ENCODE results near the gene GMCL1. TPM values are rescaled to one million over a fixed set of nuclear protein-coding genes. Genes with fewer than 3 reads are reported as not detected.
"Not testable (repeated sequence)": the region's sequence is repeated elsewhere in the genome, so short reads cannot be mapped to it uniquely, and the experiment has no call there.

The GMCL1 gene
- total RNA-seq, 1 donor from 2014 or later = 16.3 TPM

DNA sequence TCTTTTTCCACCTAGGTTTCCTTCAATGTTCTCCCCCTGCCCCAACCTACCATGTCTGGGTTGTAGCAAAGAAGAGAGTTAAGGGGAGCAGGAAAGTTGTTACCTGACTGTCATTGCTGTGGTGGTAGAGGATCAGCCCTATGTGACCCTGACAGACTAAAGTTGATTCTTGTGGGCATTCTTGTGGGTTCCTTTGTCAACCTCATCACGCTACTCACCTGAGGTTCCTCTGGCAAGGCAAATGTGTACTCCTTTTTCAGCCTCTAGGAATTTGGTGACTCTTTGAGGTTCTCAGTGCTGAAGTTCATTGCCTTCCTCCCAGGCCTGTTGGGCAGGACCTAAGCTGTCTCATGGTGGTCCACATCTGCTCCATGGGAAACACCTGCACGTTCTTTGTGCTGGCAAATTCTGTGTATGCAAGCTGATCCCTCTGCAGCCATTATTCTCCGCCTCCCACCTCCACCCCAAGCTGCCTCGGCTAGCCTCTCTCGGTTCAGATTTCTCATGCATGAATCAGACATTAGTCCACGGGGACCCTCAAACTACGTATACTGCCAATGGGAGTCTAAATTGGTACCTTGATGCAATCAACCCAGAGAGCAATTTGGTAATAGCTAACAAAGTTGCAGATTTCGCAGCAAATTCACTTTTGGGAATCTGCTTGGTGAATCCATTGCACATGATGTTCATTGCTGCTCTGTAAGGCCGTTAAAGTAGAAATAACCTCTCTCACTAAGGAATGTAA lies 1.5 kb upstream of the GMCL1 start:
- Mint-ChIP-seq H3K4me3 (peak overlapping the region; percentile 93), H3K36me3 (peaks cover 2% of the 10 kb centered on the region), H3K4me1 (peaks cover 19% of the 10 kb centered on the region), H3K27ac (no peak overlapping the region), H3K9me3 (no peaks in the 10 kb centered on the region), H3K27me3 (ENCODE audit: low read depth) (no peaks in the 10 kb centered on the region)
- no peak for DNase-seq (ENCODE audit: low spot score in 2 of 2, unreplicated experiment in 2 of 2)
- no peak for TF ChIP-seq CTCF (IDR thresholded peaks at IDR 0.05; ENCODE audit: unreplicated experiment)

- Mint-ChIP-seq H3K4me1 (peaks cover 23% of the 10 kb centered on the region), H3K9me3 (no peaks in the 10 kb centered on the region), H3K4me3 (peak overlapping the region; percentile 93), H3K27ac (peak overlapping the region; percentile 98), H3K36me3 (peaks cover 2% of the 10 kb centered on the region), H3K27me3 (ENCODE audit: low read depth) (no peaks in the 10 kb centered on the region)
- TF ChIP-seq CTCF (IDR thresholded peaks at IDR 0.05; ENCODE audit: unreplicated experiment) = no peak
- no peak for DNase-seq (ENCODE audit: low spot score in 2 of 2, unreplicated experiment in 2 of 2)
Measured at GRCh38 chr2:69828938-69829255, 563 bp upstream of the GMCL1 start.

DNA sequence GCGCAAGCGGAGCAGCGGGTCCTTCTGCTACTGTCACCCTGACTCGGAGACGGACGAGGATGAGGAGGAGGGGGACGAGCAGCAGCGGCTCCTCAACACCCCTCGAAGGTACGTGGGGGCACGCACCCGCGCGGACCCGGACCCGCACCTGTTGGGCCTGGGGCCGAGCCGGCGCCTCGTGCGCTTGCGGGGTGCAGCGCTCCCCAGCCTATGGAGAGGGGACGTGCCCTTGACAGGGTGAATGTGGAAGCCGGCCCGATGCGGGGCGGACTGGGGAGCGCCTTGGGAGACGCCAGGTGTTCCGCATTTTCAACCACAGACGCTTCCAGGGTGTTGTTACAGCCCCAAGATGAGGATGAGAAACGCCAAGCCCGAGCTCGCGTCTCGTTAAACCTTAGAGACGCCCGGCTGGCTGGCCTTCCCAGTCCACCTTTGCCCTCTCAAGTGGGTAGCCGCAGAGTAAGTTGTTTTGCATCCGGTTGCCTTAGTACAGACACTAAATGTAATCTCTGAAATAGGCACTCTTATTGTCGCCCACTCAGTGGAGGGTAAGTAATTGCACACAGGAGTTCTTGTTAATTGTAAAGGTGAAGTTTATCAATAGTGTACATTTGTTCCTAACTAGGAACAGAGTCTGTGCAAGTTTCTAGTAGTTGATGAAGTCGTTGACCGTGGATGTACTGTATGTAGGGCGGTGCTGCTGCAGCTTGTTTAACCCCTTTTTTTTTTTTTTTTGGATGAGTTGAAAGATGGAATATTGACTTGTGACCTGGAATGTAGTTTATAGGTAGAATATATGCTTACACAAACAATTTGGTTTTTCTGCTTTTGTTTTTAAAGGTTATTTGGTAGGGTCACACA lies 815 bp downstream of the GMCL1 start:
- peak in 1 of 2 experiments; percentile 63 for DNase-seq (ENCODE audit: low spot score in 2 of 2, unreplicated experiment in 2 of 2)
- peak overlapping the region; percentile 93 for H3K4me3 Mint-ChIP-seq
- peaks cover 30% of the 10 kb centered on the region for H3K4me1 Mint-ChIP-seq
- H3K36me3 Mint-ChIP-seq = peaks cover 4% of the 10 kb centered on the region
- peak overlapping the region; percentile 98 for H3K27ac Mint-ChIP-seq
- no peaks in the 10 kb centered on the region for H3K27me3 Mint-ChIP-seq (ENCODE audit: low read depth)
- H3K9me3 Mint-ChIP-seq = no peaks in the 10 kb centered on the region
- TF ChIP-seq CTCF (IDR thresholded peaks at IDR 0.05; ENCODE audit: unreplicated experiment) = no peak

GRCh38 chr2:69830906-69831241 lies 1.4 kb downstream of the GMCL1 start:
- not testable (repeated sequence) for H3K36me3 Mint-ChIP-seq; H3K27me3 Mint-ChIP-seq (ENCODE audit: low read depth); H3K9me3 Mint-ChIP-seq; DNase-seq (ENCODE audit: low spot score in 2 of 2, unreplicated experiment in 2 of 2)
- H3K4me1 Mint-ChIP-seq = peaks cover 30% of the 10 kb centered on the region
- H3K27ac Mint-ChIP-seq = peak overlapping the region; percentile 67
- peak overlapping the region; percentile 93 for H3K4me3 Mint-ChIP-seq

GRCh38 chr2:69831354-69831905 lies 2.0 kb downstream of the GMCL1 start:
- no peak overlapping the region for H3K27ac Mint-ChIP-seq
- H3K36me3 Mint-ChIP-seq = peaks cover 4% of the 10 kb centered on the region

More at GRCh38 chr2:69831354-69831905, 2.0 kb downstream of the GMCL1 start:
- no peaks in the 10 kb centered on the region for H3K27me3 Mint-ChIP-seq (ENCODE audit: low read depth)
- H3K4me1 Mint-ChIP-seq = peaks cover 30% of the 10 kb centered on the region
- DNase-seq (ENCODE audit: low spot score in 2 of 2, unreplicated experiment in 2 of 2) = no peak
- H3K9me3 Mint-ChIP-seq = no peaks in the 10 kb centered on the region
- H3K4me3 Mint-ChIP-seq = peak overlapping the region; percentile 27
- TF ChIP-seq CTCF (IDR thresholded peaks at IDR 0.05; ENCODE audit: unreplicated experiment) = no peak

Data from mesothelial cell of epicardium (in vitro differentiated cells).